HCT116 (cell line): ENCODE measurements around the gene TBC1D21. TPM values are rescaled to one million over a fixed set of nuclear protein-coding genes. Genes with fewer than 3 reads are reported as not detected.

Experiments used
- ATAC-seq: fragments of 200-7000 bp; cut with Tn5 transposase; 2 replicates; pipeline ENCODE4 v1.9.1; 2020; ENCODE audit warnings: mild to moderate bottlenecking, moderate library complexity
- BruUV-seq: library from RNA; stranded (reverse); fragments of 400-500 nt; replicated peaks from 2 replicates; lab custom pipeline; 2021; lab: Mats Ljungman, UMichigan
- CTCF ChIA-PET: fragments of 300-600 bp; sonication (Branson Sonifier 250); formaldehyde crosslinking; loops from one replicate; lab custom pipeline; 2021; ENCODE audit warnings: antibody characterized with exemption; lab: Charles Lee
- POLR2A ChIA-PET: fragments of 300-600, 350-600 bp; sonication (Branson Sonifier 250); formaldehyde crosslinking; loops from one replicate; lab custom pipeline; 2021; ENCODE audit warnings: antibody characterized with exemption; lab: Charles Lee
- RAD21 ChIA-PET, 2 experiments: fragments of 300-600 bp; sonication (Branson Sonifier 250); formaldehyde crosslinking; loops; one replicate each; lab custom pipeline; 2023; ENCODE audit warnings: low total read pairs in 2 of 2; ENCODE audit not compliant: uncharacterized antibody in 2 of 2, unreplicated experiment in 2 of 2, low non-redundant PET in 1 of 2; lab: Charles Lee
- DNase-seq: peaks from one replicate; pipeline ENCODE4 v3.0.0-alpha.2; 2010; ENCODE audit warnings: low read depth, low spot score
- H2AFZ ChIP-seq: fragments of 200-600 bp; shearing (Covaris generic), sonication (generic); 2 replicates; pipeline ENCODE4 v1.6.1; 2017; ENCODE audit warnings: low read depth, mixed run types, mixed read lengths, antibody characterized with exemption, low read length; ENCODE audit not compliant: poor library complexity, severe bottlenecking
- H3K27ac ChIP-seq: 2 replicates; pipeline ENCODE4 v1.5.1; 2012; ENCODE audit warnings: low read depth, low read length
- H3K27me3 ChIP-seq: fragments of 200-600 bp; sonication (generic); 2 replicates; pipeline ENCODE4 v1.6.1; 2016; ENCODE audit warnings: mixed run types, low read length, mixed read lengths; ENCODE audit not compliant: insufficient read depth
- H3K36me3 ChIP-seq, 2 experiments: fragments of 200-500 bp in 1 of 2; fragments of 200-600 bp in 1 of 2; sonication (Bioruptor generic) in 1 of 2; sonication (generic) in 1 of 2; 2 replicates each; pipeline versions ENCODE4 v1.5.1 to v1.6.1; 2014 to 2016; ENCODE audit warnings: low read length in 2 of 2, inconsistent platforms in 1 of 2, mixed read lengths in 1 of 2, mixed run types in 1 of 2; ENCODE audit not compliant: insufficient read depth in 2 of 2, control insufficient read depth in 1 of 2
- H3K4me1 ChIP-seq, 2 experiments: fragments of 200-600 bp in 1 of 2; sonication (generic) in 1 of 2; 2 replicates each; pipeline versions ENCODE4 v1.5.1 to v1.6.1; 2012 to 2017; ENCODE audit warnings: low read length in 2 of 2, inconsistent platforms in 1 of 2, mild to moderate bottlenecking in 1 of 2, mixed read lengths in 1 of 2, mixed run types in 1 of 2, moderate library complexity in 1 of 2; ENCODE audit not compliant: insufficient read depth in 2 of 2, control insufficient read depth in 1 of 2
- H3K4me2 ChIP-seq: fragments of 200-600 bp; sonication (generic); 2 replicates; pipeline ENCODE4 v1.6.1; 2017; ENCODE audit warnings: mixed run types, low read length, mixed read lengths
- H3K4me3 ChIP-seq, 2 experiments: fragments of 200-600 bp in 1 of 2; sonication (generic) in 1 of 2; replicated peaks in 1 of 2; 2 replicates each; pipeline ENCODE4 v1.5.1; 2011 to 2016; ENCODE audit warnings: low read length in 2 of 2, control low read depth in 1 of 2, low read depth in 1 of 2, mild to moderate bottlenecking in 1 of 2, mixed read lengths in 1 of 2, mixed run types in 1 of 2
- H3K79me2 ChIP-seq: fragments of 200-600 bp; sonication (generic); 2 replicates; pipeline ENCODE4 v1.6.1; 2017; ENCODE audit warnings: mild to moderate bottlenecking, mixed run types, low read length, moderate library complexity, mixed read lengths; ENCODE audit not compliant: insufficient read depth
- H3K9ac ChIP-seq: fragments of 200-600 bp; sonication (generic); 2 replicates; pipeline ENCODE4 v1.6.1; 2016; ENCODE audit warnings: low read length, mixed read lengths
- H3K9me2 ChIP-seq: fragments of 200-600 bp; sonication (generic), shearing (Covaris generic); 2 replicates; pipeline ENCODE4 v1.6.1; 2017; ENCODE audit warnings: mixed run types, mild to moderate bottlenecking, moderate library complexity; ENCODE audit not compliant: insufficient read depth
- H3K9me3 ChIP-seq, 2 experiments: fragments of 200-500 bp in 1 of 2; fragments of 200-600 bp in 1 of 2; sonication (Bioruptor generic) in 1 of 2; sonication (generic) in 1 of 2; 2 replicates each; pipeline ENCODE4 v1.6.1; 2014 to 2017; ENCODE audit warnings: low read length in 2 of 2, mixed read lengths in 2 of 2, inconsistent platforms in 1 of 2, low read depth in 1 of 2, mild to moderate bottlenecking in 1 of 2, mixed run types in 1 of 2, moderate library complexity in 1 of 2; ENCODE audit not compliant: control insufficient read depth in 1 of 2, insufficient read depth in 1 of 2
- H4K20me1 ChIP-seq: fragments of 200-600 bp; sonication (generic), shearing (Covaris generic); 2 replicates; pipeline ENCODE4 v1.6.1; 2017; ENCODE audit warnings: mixed run types, mild to moderate bottlenecking, moderate library complexity; ENCODE audit not compliant: insufficient read depth
- ATF3 ChIP-seq: IDR thresholded peaks from 2 replicates; pipeline ENCODE4 v1.6.1; 2012
- CEBPB ChIP-seq: IDR thresholded peaks from 2 replicates; pipeline ENCODE4 v1.6.1; 2012; ENCODE audit warnings: low read depth
- CTCF ChIP-seq, 3 experiments: fragments of 200-600 bp in 1 of 3; sonication (generic) in 1 of 3; IDR thresholded peaks in 2 of 3; conservative IDR thresholded peaks in 1 of 3; 2 replicates each; pipeline ENCODE4 v1.5.1; 2012 to 2017; ENCODE audit warnings: low read depth in 2 of 3, low read length in 2 of 3, antibody characterized with exemption in 1 of 3, borderline replicate concordance in 1 of 3, control low read depth in 1 of 3, mild to moderate bottlenecking in 1 of 3, mixed read lengths in 1 of 3, mixed run types in 1 of 3, moderate library complexity in 1 of 3; ENCODE audit not compliant: insufficient read depth in 1 of 3
- EGR1 ChIP-seq: IDR thresholded peaks from 2 replicates; pipeline ENCODE4 v1.6.1; 2012; ENCODE audit warnings: low read depth
- ELF1 ChIP-seq: IDR thresholded peaks from 2 replicates; pipeline ENCODE4 v1.6.1; 2012; ENCODE audit warnings: low read depth, borderline replicate concordance
- EZH2 ChIP-seq: fragments of 200-600 bp; sonication (generic); IDR thresholded peaks from 2 replicates; pipeline ENCODE4 v1.6.1; 2017; ENCODE audit warnings: antibody characterized with exemption, mixed run types
- EZH2phosphoT487 ChIP-seq: fragments of 200-600 bp; IDR thresholded peaks from 2 replicates; pipeline ENCODE4 v1.6.1; 2018; ENCODE audit warnings: antibody characterized with exemption, borderline replicate concordance
- FOSL1 ChIP-seq: IDR thresholded peaks from 2 replicates; pipeline ENCODE4 v1.6.1; 2012; ENCODE audit warnings: low read depth
- JUND ChIP-seq: IDR thresholded peaks from 2 replicates; pipeline ENCODE4 v1.6.1; 2012
- MAX ChIP-seq: IDR thresholded peaks from 2 replicates; pipeline ENCODE4 v1.6.1; 2012
- POLR2A ChIP-seq: IDR thresholded peaks from 2 replicates; pipeline ENCODE4 v1.7.0; 2011; ENCODE audit warnings: borderline replicate concordance; ENCODE audit not compliant: insufficient read depth, insufficient read length; ENCODE audit errors: extremely low read depth
- RAD21 ChIP-seq: IDR thresholded peaks from 2 replicates; pipeline ENCODE4 v1.6.1; 2012; ENCODE audit warnings: low read depth, mild to moderate bottlenecking
- REST ChIP-seq: IDR thresholded peaks from 2 replicates; pipeline ENCODE4 v1.6.1; 2012; ENCODE audit warnings: low read depth
- SP1 ChIP-seq: IDR thresholded peaks from 2 replicates; pipeline ENCODE4 v1.6.1; 2012; ENCODE audit warnings: low read depth
- SRF ChIP-seq: IDR thresholded peaks from 2 replicates; pipeline ENCODE4 v1.6.1; 2012; ENCODE audit warnings: low read depth
- TCF7L2 ChIP-seq: IDR thresholded peaks from 2 replicates; pipeline ENCODE4 v1.7.0; 2011; ENCODE audit warnings: borderline replicate concordance, inconsistent platforms; ENCODE audit not compliant: insufficient read depth, insufficient read length; ENCODE audit errors: extremely low read depth
- YY1 ChIP-seq: IDR thresholded peaks from 2 replicates; pipeline ENCODE4 v1.6.1; 2011; ENCODE audit warnings: low read length, low read depth, moderate library complexity, mild to moderate bottlenecking; ENCODE audit not compliant: insufficient replicate concordance; ENCODE audit errors: extremely low read depth
- ZBTB33 ChIP-seq: IDR thresholded peaks from 2 replicates; pipeline ENCODE4 v1.6.1; 2011; ENCODE audit warnings: mild to moderate bottlenecking, low read length, moderate library complexity; ENCODE audit not compliant: insufficient replicate concordance; ENCODE audit errors: extremely low read depth
- ZFX ChIP-seq: fragments of 450-650 bp; IDR thresholded peaks from 2 replicates; pipeline ENCODE4 v1.6.1; 2017
- intact Hi-C: fragments of 100-400 bp; cut with micrococcal nuclease; formaldehyde crosslinking; loops from 2 replicates; pipeline ENCODE4 v1.10.0; 2022
- total RNA-seq: library from RNA; stranded (reverse); gene quantifications from one replicate; pipeline ENCODE4 v1.2.1, GENCODE V29; 2021; ENCODE audit not compliant: unreplicated experiment

TBC1D21 gene
- total RNA-seq, 1 experiment from 2014 or later, result not detected

GRCh38 chr15:73892446-73893226 is 19.3 kb downstream of the TBC1D21 start:
- no peak for DNase-seq
- BruUV-seq, result no TSS peak
- ChIA-PET POLR2A (no interaction called here), RAD21 (no interaction called here), CTCF (interaction anchor here (2.9 kb wide), 1 partner anchor 18 kb away, joined by 8 read pairs; no protein-coding TSS in a partner anchor)
- Histone ChIP-seq H3K9me3 (peaks cover 0 to 3% of the 10 kb centered on the region in 2 experiments; a peak in 1 of 4 replicates), H3K27ac (no peak overlapping the region), H4K20me1 (no peaks in the 10 kb centered on the region), H3K9me2 (no peaks in the 10 kb centered on the region), H2AFZ (no peak overlapping the region), H3K4me2 (no peak overlapping the region), H3K9ac (no peak overlapping the region), H3K27me3 (peaks cover 25% of the 10 kb centered on the region; the same call in 1 of the 2 replicates), H3K36me3 (no peaks in the 10 kb centered on the region; a peak in 1 of 4 replicates), H3K4me1 (peaks cover 0 to 4% of the 10 kb centered on the region in 2 experiments; a peak in 1 of 4 replicates), H3K79me2 (no peaks in the 10 kb centered on the region), H3K4me3 (no peak overlapping the region)
- intact Hi-C loops, result no loop called here
- no peak for ATAC-seq
- TF ChIP-seq POLR2A (no peak), FOSL1 (no peak), RAD21 (no peak), ZFX (no peak), YY1 (no peak), CTCF (IDR thresholded peaks at IDR 0.05 in 2 of 3, conservative IDR thresholded peaks at IDR 0.05 in 1 of 3; ENCODE audit: borderline replicate concordance in 1 of 3, insufficient read depth in 1 of 3, low read depth in 2 of 3, low read length in 2 of 3) (no peak), REST (no peak), ZBTB33 (no peak), JUND (no peak), CEBPB (no peak), MAX (no peak), EZH2 (no peak), ELF1 (no peak), TCF7L2 (no peak), EGR1 (no peak), SRF (no peak), ATF3 (no peak), EZH2phosphoT487 (no peak), SP1 (no peak)
